H1 (cell line): ENCODE measurements around the gene TPRA1. TPM values are rescaled to one million over a fixed set of nuclear protein-coding genes. Genes with fewer than 3 reads are reported as not detected.

Experiments used
- CTCF ChIA-PET: fragments of 300-600 bp; sonication (Branson Sonifier 250); formaldehyde crosslinking; loops from one replicate; lab custom pipeline; 2021; ENCODE audit not compliant: partially characterized antibody; lab: Charles Lee
- POLR2A ChIA-PET: fragments of 300-600 bp; sonication (Branson Sonifier 250); formaldehyde crosslinking; loops from one replicate; lab custom pipeline; 2021; ENCODE audit warnings: inconsistent platforms; ENCODE audit not compliant: partially characterized antibody; lab: Charles Lee
- DNase-seq, 2 experiments: peaks; one replicate each; pipeline versions ENCODE4 v3.0.0 to v3.0.0-alpha.2; 2010 to 2022; ENCODE audit warnings: low spot score in 2 of 2, low read depth in 1 of 2, mixed read lengths in 1 of 2
- FAIRE-seq: peaks from 2 replicates; lab custom pipeline; 2011; peaks lifted over from hg19 to GRCh38; lab: Jason Lieb, UNC
- H2AFZ ChIP-seq: 2 replicates; pipeline ENCODE4 v1.8.1; 2012; ENCODE audit warnings: low read length, inconsistent platforms
- H2AK5ac ChIP-seq: 2 replicates; pipeline ENCODE4 v1.6.1; 2013; ENCODE audit warnings: low read depth, low read length
- H2BK120ac ChIP-seq: replicated peaks from 2 replicates; pipeline ENCODE3; 2013; ENCODE audit warnings: low read depth, low read length, inconsistent platforms
- H2BK12ac ChIP-seq: 2 replicates; pipeline ENCODE4 v1.6.1; 2013; ENCODE audit warnings: low read depth, low read length
- H2BK15ac ChIP-seq: 2 replicates; pipeline ENCODE4 v1.6.1; 2013; ENCODE audit warnings: low read length
- H2BK20ac ChIP-seq: 2 replicates; pipeline ENCODE4 v1.6.1; 2013; ENCODE audit warnings: low read length
- H2BK5ac ChIP-seq: 2 replicates; pipeline ENCODE4 v1.6.1; 2013; ENCODE audit warnings: low read depth, low read length
- H3K14ac ChIP-seq: 2 replicates; pipeline ENCODE4 v1.6.1; 2013; ENCODE audit warnings: inconsistent platforms; ENCODE audit not compliant: insufficient read length
- H3K18ac ChIP-seq: 2 replicates; pipeline ENCODE4 v1.6.1; 2013; ENCODE audit warnings: low read length; ENCODE audit errors: extremely low read depth
- H3K23ac ChIP-seq: 2 replicates; pipeline ENCODE4 v1.6.1; 2013; ENCODE audit warnings: inconsistent platforms; ENCODE audit not compliant: insufficient read length
- H3K23me2 ChIP-seq: 2 replicates; pipeline ENCODE4 v1.6.1; 2013; ENCODE audit warnings: low read depth, low read length
- H3K27ac ChIP-seq: 2 replicates; pipeline ENCODE4 v1.6.1; 2011; ENCODE audit warnings: low read depth, low read length, inconsistent platforms
- H3K27me3 ChIP-seq, 4 experiments: replicated peaks in 1 of 4; 1 replicate in 1 of 4; 2 replicates in 3 of 4; pipeline versions ENCODE4 v1.6.1 to v1.8.1; 2011 to 2013; ENCODE audit warnings: low read length in 3 of 4, mild to moderate bottlenecking in 3 of 4, inconsistent platforms in 2 of 4, mixed read lengths in 2 of 4, moderate library complexity in 1 of 4; ENCODE audit not compliant: control insufficient read depth in 3 of 4, insufficient read depth in 3 of 4; ENCODE audit errors: extremely low read depth in 1 of 4
- H3K36me3 ChIP-seq, 4 experiments: 2 replicates each; pipeline versions ENCODE4 v1.6.1 to v1.8.1; 2011 to 2013; ENCODE audit warnings: mild to moderate bottlenecking in 4 of 4, low read length in 3 of 4, moderate library complexity in 2 of 4, control low read depth in 1 of 4, inconsistent platforms in 1 of 4; ENCODE audit not compliant: insufficient read depth in 4 of 4, control insufficient read depth in 2 of 4
- H3K4ac ChIP-seq: replicated peaks from 2 replicates; pipeline ENCODE3; 2013; ENCODE audit warnings: low read length, low read depth, mixed read lengths, inconsistent platforms; ENCODE audit not compliant: insufficient read length
- H3K4me1 ChIP-seq, 4 experiments: replicated peaks in 1 of 4; 1 replicate in 1 of 4; 2 replicates in 3 of 4; pipeline versions ENCODE4 v1.6.1 to v1.8.1; 2011 to 2013; ENCODE audit warnings: low read length in 3 of 4, inconsistent platforms in 2 of 4, mixed read lengths in 1 of 4; ENCODE audit not compliant: insufficient read depth in 4 of 4, control insufficient read depth in 3 of 4
- H3K4me2 ChIP-seq, 2 experiments: 2 replicates each; pipeline versions ENCODE4 v1.6.1 to v1.8.1; 2011 to 2013; ENCODE audit warnings: low read depth in 2 of 2, low read length in 2 of 2, control low read depth in 1 of 2, inconsistent platforms in 1 of 2, mild to moderate bottlenecking in 1 of 2; ENCODE audit not compliant: insufficient read depth in 1 of 2
- H3K4me3 ChIP-seq, 4 experiments: fragments of 200-600, 300-600 bp in 1 of 4; sonication (generic), shearing (Covaris generic), sonication (Bioruptor Twin) in 1 of 4; 2 replicates each; pipeline versions ENCODE4 v1.5.1 to v1.8.1; 2011 to 2016; ENCODE audit warnings: low read length in 4 of 4, low read depth in 3 of 4, control low read depth in 2 of 4, inconsistent platforms in 2 of 4, mild to moderate bottlenecking in 2 of 4, mixed read lengths in 1 of 4, moderate library complexity in 1 of 4; ENCODE audit not compliant: insufficient read depth in 2 of 4; ENCODE audit errors: extremely low read depth in 1 of 4
- H3K56ac ChIP-seq: replicated peaks from 2 replicates; pipeline ENCODE3; 2013; ENCODE audit warnings: low read depth, mild to moderate bottlenecking, mixed read lengths, low read length, inconsistent platforms; ENCODE audit not compliant: insufficient read length
- H3K79me1 ChIP-seq: 2 replicates; pipeline ENCODE4 v1.6.1; 2013; ENCODE audit warnings: low read depth, low read length, control low read depth
- H3K79me2 ChIP-seq, 2 experiments: 2 replicates each; pipeline versions ENCODE4 v1.6.1 to v1.8.1; 2012 to 2013; ENCODE audit warnings: low read length in 2 of 2, mild to moderate bottlenecking in 2 of 2, inconsistent platforms in 1 of 2; ENCODE audit not compliant: insufficient read depth in 2 of 2, control insufficient read depth in 1 of 2
- H3K9ac ChIP-seq, 4 experiments: replicated peaks in 1 of 4; 1 replicate in 1 of 4; 2 replicates in 3 of 4; pipeline versions ENCODE4 v1.6.1 to v1.8.1; 2011 to 2013; ENCODE audit warnings: low read depth in 3 of 4, low read length in 3 of 4, control low read depth in 2 of 4, mild to moderate bottlenecking in 2 of 4, moderate library complexity in 2 of 4, inconsistent platforms in 1 of 4; ENCODE audit errors: extremely low read depth in 1 of 4
- H3K9me3 ChIP-seq, 2 experiments: 2 replicates each; pipeline versions ENCODE4 v1.6.1 to v1.8.1; 2012 to 2013; ENCODE audit warnings: mild to moderate bottlenecking in 2 of 2, moderate library complexity in 2 of 2, control low read depth in 1 of 2, inconsistent platforms in 1 of 2, low read depth in 1 of 2, low read length in 1 of 2, mixed read lengths in 1 of 2; ENCODE audit not compliant: insufficient read depth in 2 of 2
- H4K20me1 ChIP-seq, 2 experiments: replicated peaks in 1 of 2; 2 replicates each; pipeline versions ENCODE3 to v1.8.1; 2011 to 2013; ENCODE audit warnings: inconsistent platforms in 2 of 2, low read length in 2 of 2, mild to moderate bottlenecking in 1 of 2; ENCODE audit not compliant: insufficient read depth in 2 of 2, control insufficient read depth in 1 of 2
- H4K5ac ChIP-seq: 2 replicates; pipeline ENCODE4 v1.6.1; 2013; ENCODE audit warnings: low read length, low read depth, mixed read lengths, inconsistent platforms; ENCODE audit not compliant: insufficient read length
- H4K8ac ChIP-seq: 2 replicates; pipeline ENCODE4 v1.8.0; 2013; ENCODE audit warnings: mild to moderate bottlenecking, moderate library complexity, low read length, inconsistent platforms; ENCODE audit not compliant: insufficient read depth; ENCODE audit errors: extremely low read depth
- H4K91ac ChIP-seq: replicated peaks from 2 replicates; pipeline ENCODE3; 2013; ENCODE audit warnings: low read length, mixed read lengths, inconsistent platforms; ENCODE audit not compliant: insufficient read length
- BRCA1 ChIP-seq: IDR thresholded peaks from 2 replicates; pipeline ENCODE4 v1.6.1; 2012; ENCODE audit warnings: low read depth, low read length, improper control_type of control experiment
- EP300 ChIP-seq, 2 experiments: IDR thresholded peaks; 1 replicate in 1 of 2; 2 replicates in 1 of 2; pipeline ENCODE4 v1.6.1; 2011 to 2012; ENCODE audit warnings: low read depth in 2 of 2, low read length in 2 of 2, mild to moderate bottlenecking in 2 of 2, borderline replicate concordance in 1 of 2, inconsistent platforms in 1 of 2, moderate library complexity in 1 of 2
- JUN ChIP-seq: IDR thresholded peaks from 2 replicates; pipeline ENCODE4 v1.6.1; 2011; ENCODE audit warnings: low read depth, mild to moderate bottlenecking, improper control_type of control experiment, low read length
- JUND ChIP-seq: IDR thresholded peaks from 2 replicates; pipeline ENCODE4 v1.6.1; 2011; ENCODE audit warnings: mild to moderate bottlenecking, improper control_type of control experiment, low read length
- NRF1 ChIP-seq: IDR thresholded peaks from 2 replicates; pipeline ENCODE4 v1.6.1; 2011; ENCODE audit warnings: mild to moderate bottlenecking, low read depth, low read length, improper control_type of control experiment
- POLR2AphosphoS5 ChIP-seq: IDR thresholded peaks from 2 replicates; pipeline ENCODE4 v1.6.1; 2011; ENCODE audit warnings: low read depth, low read length
- SIN3A ChIP-seq, 2 experiments: IDR thresholded peaks in 1 of 2; conservative IDR thresholded peaks in 1 of 2; 2 replicates each; pipeline ENCODE4 v1.6.1; 2011 to 2012; ENCODE audit warnings: low read length in 2 of 2, improper control_type of control experiment in 1 of 2, low read depth in 1 of 2, mild to moderate bottlenecking in 1 of 2
- TAF7 ChIP-seq: optimal IDR thresholded peaks from 2 replicates; pipeline ENCODE3; 2011; ENCODE audit warnings: low read depth, mild to moderate bottlenecking, inconsistent platforms, low read length, moderate library complexity, borderline replicate concordance
- WGBS, 2 experiments: shearing (Covaris generic) in 1 of 2; methylation state at CpG; one replicate each; pipeline versions ENCODE4 v1.1.6 to v1.1.7; 2013 to 2015; ENCODE audit warnings: low lambda C conversion rate in 2 of 2, mixed read lengths in 2 of 2, inconsistent platforms in 1 of 2, low coverage in 1 of 2, missing lambda C conversion rate in 1 of 2; ENCODE audit not compliant: insufficient replicate concordance in 2 of 2, insufficient coverage in 1 of 2, insufficient read length in 1 of 2; ENCODE audit errors: extremely low coverage in 1 of 2, missing lambda C conversion rate in 1 of 2; 5-methylcytosine and 5-hydroxymethylcytosine counted together
- polyA plus RNA-seq, 7 experiments: library from polyadenylated mRNA; depleted of rRNA in 3 of 7; stranded (reverse) in 5 of 7; unstranded in 2 of 7; fragments of >200 nt in 5 of 7; fragments of 200-250 nt in 2 of 7; gene quantifications; 1 replicate in 5 of 7; 2 replicates in 1 of 7; 4 replicates in 1 of 7; pipeline versions ENCODE4 v1.2.1 to v1.2.3, GENCODE V29; 2011 to 2013; ENCODE audit warnings: missing spikeins in 2 of 7, mixed read lengths in 2 of 7
- total RNA-seq: library from RNA; stranded (reverse); fragmentation: NEBNext Ultra II Directional; extraction: Animal tissue kit (Norgen Biotek cat#: 25700); gene quantifications from 2 replicates; pipeline ENCODE4 v1.2.1, GENCODE V29; 2021
- TF ChIP-seq, protein P1 (sequence below), 3 experiments: IDR thresholded peaks; 1 replicate in 2 of 3; 2 replicates in 1 of 3; pipeline versions ENCODE4 v1.5.1 to v1.6.1; 2011; ENCODE audit warnings: low read length in 3 of 3, mild to moderate bottlenecking in 3 of 3, inconsistent platforms in 2 of 3, low read depth in 1 of 3, moderate library complexity in 1 of 3; ENCODE audit not compliant: insufficient read depth in 1 of 3; ENCODE audit errors: control extremely low read depth in 1 of 3

TPRA1 gene
- total and polyA plus RNA-seq, 2 of the 8 experiments (the other 6 are each of a cell fraction or from before 2014, with no cell fraction given), result 18.8 to 38.5 TPM

GRCh38 chr3:127544192-127544802 lies 46.2 kb downstream of the TPRA1 start:
- 45% methylated on average over 10 of the region's 10 CpGs; no CpG with 5 or more reads in 1 of the 2 experiments for WGBS, 2 experiments
- no peak overlapping the region for H3K23ac ChIP-seq
- H3K4me2 ChIP-seq, result no peak overlapping the region
- H4K20me1 ChIP-seq, result no peaks in the 10 kb centered on the region
- H4K5ac ChIP-seq, result no peak overlapping the region
- peak overlapping the region; percentile 35; the same call in 1 of the 2 replicates for H2BK12ac ChIP-seq
- peaks cover 0 to 9% (median 6%) of the 10 kb centered on the region in 4 experiments; a peak in 6 of 7 replicates for H3K4me1 ChIP-seq
- H3K9ac ChIP-seq, result no peak overlapping the region
- POLR2A ChIA-PET, result no interaction called here
- peak overlapping the region; percentile 57; the same call in 1 of the 2 replicates for H2BK20ac ChIP-seq
- H2BK15ac ChIP-seq, result peak overlapping the region; percentile 99; the same call in 1 of the 2 replicates
- H3K56ac ChIP-seq, result no peak overlapping the region
- H3K9me3 ChIP-seq, result no peaks in the 10 kb centered on the region
- H3K27ac ChIP-seq, result no peak overlapping the region
- no peak overlapping the region for H3K18ac ChIP-seq
- peaks cover 0 to 3% (median 0%) of the 10 kb centered on the region in 4 experiments; a peak in 2 of 7 replicates for H3K27me3 ChIP-seq
- H4K91ac ChIP-seq, result peak overlapping the region; percentile 52
- H2BK120ac ChIP-seq, result peak overlapping the region; percentile 5
- peak overlapping the region; percentile 64; the same call in 1 of the 2 replicates for H4K8ac ChIP-seq
- DNase-seq, result peak in 1 of 2 experiments; percentile 91
- H3K4ac ChIP-seq, result no peak overlapping the region
- peaks cover 8% of the 10 kb centered on the region; the same call in 1 of the 2 replicates for H3K23me2 ChIP-seq
- no peaks in the 10 kb centered on the region for H3K79me2 ChIP-seq
- H3K4me3 ChIP-seq, result no peak overlapping the region
- no peaks in the 10 kb centered on the region for H3K79me1 ChIP-seq
- FAIRE-seq, result peak; percentile 84
- H3K36me3 ChIP-seq, result no peaks in the 10 kb centered on the region
- H2BK5ac ChIP-seq, result no peak overlapping the region
- H2AK5ac ChIP-seq, result no peak overlapping the region
- H3K14ac ChIP-seq, result no peak overlapping the region
- CTCF ChIA-PET, result interaction anchor here (0.5 to 9.0 kb wide), 34 partner anchors 6 to 1046 kb away, joined by 3 to 69 read pairs (median 3); no protein-coding TSS in a partner anchor
- no peak overlapping the region for H2AFZ ChIP-seq
- no peak for TF ChIP-seq TAF7
- no peak for TF ChIP-seq POLR2AphosphoS5
- TF ChIP-seq BRCA1, result no peak
- TF ChIP-seq EP300 (IDR thresholded peaks at IDR 0.05; ENCODE audit: borderline replicate concordance in 1 of 2, low read depth in 2 of 2, low read length in 2 of 2), result no peak
- TF ChIP-seq, protein P1, sequence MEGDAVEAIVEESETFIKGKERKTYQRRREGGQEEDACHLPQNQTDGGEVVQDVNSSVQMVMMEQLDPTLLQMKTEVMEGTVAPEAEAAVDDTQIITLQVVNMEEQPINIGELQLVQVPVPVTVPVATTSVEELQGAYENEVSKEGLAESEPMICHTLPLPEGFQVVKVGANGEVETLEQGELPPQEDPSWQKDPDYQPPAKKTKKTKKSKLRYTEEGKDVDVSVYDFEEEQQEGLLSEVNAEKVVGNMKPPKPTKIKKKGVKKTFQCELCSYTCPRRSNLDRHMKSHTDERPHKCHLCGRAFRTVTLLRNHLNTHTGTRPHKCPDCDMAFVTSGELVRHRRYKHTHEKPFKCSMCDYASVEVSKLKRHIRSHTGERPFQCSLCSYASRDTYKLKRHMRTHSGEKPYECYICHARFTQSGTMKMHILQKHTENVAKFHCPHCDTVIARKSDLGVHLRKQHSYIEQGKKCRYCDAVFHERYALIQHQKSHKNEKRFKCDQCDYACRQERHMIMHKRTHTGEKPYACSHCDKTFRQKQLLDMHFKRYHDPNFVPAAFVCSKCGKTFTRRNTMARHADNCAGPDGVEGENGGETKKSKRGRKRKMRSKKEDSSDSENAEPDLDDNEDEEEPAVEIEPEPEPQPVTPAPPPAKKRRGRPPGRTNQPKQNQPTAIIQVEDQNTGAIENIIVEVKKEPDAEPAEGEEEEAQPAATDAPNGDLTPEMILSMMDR (IDR thresholded peaks at IDR 0.05; ENCODE audit: control extremely low read depth in 1 of 3, insufficient read depth in 1 of 3, low read depth in 1 of 3, low read length in 3 of 3), result peak in 2 of 3 experiments; percentile 82 to 86; a peak in 3 of 4 replicates
- TF ChIP-seq JUN, result no peak
- TF ChIP-seq JUND, result 0 out of 2 replicates have a peak, but pooled peaks have one; percentile 15
- 0 out of 4 replicates have a peak, but pooled peaks of 1 of the 2 experiments have one; percentile 29 for TF ChIP-seq SIN3A (conservative IDR thresholded peaks at IDR 0.05 in 1 of 2, IDR thresholded peaks at IDR 0.05 in 1 of 2; ENCODE audit: low read depth in 1 of 2, low read length in 2 of 2)
- TF ChIP-seq NRF1, result no peak
